Measurements from ENCODE around the gene NPAS3.

- TF ChIP-seq CTCF (IDR thresholded peaks at IDR 0.05; ENCODE audit: low read depth, low read length), result no peak
- TF ChIP-seq EZH2phosphoT487 (IDR thresholded peaks at IDR 0.05; ENCODE audit: low read depth), result no peak
These were observed 615.1 kb downstream of the NPAS3 start for GRCh38 chr14:33553706-33554278.

Measured in OCI-LY3 (cell line).